Breast epithelium (tissue), 3 donors: ENCODE results near the gene DNAI1.

Source experiments
- POLR2A ChIP-seq: fragments of 450-650 bp; IDR thresholded peaks from one replicate; pipeline ENCODE4 v1.6.1; 2016; ENCODE audit warnings: antibody characterized with exemption, mild to moderate bottlenecking, moderate library complexity
- TF ChIP-seq, protein P1 (sequence below), 3 donors: fragments of 450-650 bp; IDR thresholded peaks; one replicate each; pipeline ENCODE4 v1.5.1; 2016 to 2017; ENCODE audit warnings: antibody characterized with exemption in 3 of 3, mild to moderate bottlenecking in 3 of 3, moderate library complexity in 3 of 3

DNA sequence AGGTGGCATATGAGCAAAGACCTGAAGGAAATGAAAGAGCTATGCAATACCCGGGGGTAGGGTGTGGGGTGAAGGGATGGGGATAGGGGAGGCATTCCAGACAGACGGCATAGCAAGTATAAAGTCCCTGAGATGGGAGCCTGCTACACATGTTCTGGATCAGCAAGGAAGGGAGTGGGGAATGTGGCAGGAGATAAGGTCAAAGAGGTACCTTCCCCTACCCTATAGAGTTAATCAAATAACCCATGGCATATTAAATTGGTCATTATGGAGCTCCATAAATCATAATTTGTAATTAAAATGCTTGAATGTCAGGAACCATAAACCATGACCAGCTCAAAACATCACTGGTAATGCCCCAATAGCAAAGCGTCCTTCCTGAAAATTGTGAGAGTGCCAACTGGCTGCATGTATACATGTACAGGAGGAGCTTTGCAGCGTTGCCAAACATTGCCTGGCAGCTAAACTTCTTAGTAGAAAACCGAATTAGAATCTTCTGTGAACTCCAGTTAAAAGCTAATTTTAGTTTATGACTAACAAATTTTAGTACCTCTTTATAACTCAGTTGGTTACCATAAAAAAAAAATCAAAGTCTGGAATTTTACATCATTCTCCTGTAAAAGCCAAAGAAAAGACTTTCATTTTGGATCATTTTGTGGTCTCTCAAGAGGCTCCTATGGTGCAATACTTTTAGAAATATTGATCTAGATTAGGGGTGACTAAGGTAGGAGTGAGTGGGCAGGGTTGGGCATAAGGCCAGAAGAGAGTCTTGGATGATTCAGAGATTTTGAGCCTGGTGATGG lies 4.7 kb downstream of the DNAI1 start:
- TF ChIP-seq, protein P1, sequence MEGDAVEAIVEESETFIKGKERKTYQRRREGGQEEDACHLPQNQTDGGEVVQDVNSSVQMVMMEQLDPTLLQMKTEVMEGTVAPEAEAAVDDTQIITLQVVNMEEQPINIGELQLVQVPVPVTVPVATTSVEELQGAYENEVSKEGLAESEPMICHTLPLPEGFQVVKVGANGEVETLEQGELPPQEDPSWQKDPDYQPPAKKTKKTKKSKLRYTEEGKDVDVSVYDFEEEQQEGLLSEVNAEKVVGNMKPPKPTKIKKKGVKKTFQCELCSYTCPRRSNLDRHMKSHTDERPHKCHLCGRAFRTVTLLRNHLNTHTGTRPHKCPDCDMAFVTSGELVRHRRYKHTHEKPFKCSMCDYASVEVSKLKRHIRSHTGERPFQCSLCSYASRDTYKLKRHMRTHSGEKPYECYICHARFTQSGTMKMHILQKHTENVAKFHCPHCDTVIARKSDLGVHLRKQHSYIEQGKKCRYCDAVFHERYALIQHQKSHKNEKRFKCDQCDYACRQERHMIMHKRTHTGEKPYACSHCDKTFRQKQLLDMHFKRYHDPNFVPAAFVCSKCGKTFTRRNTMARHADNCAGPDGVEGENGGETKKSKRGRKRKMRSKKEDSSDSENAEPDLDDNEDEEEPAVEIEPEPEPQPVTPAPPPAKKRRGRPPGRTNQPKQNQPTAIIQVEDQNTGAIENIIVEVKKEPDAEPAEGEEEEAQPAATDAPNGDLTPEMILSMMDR (IDR thresholded peaks at IDR 0.05), result no peak
- no peak for TF ChIP-seq POLR2A
